IPS DF 19.7 (cell line): ENCODE measurements around the gene INA.

Experiments
- DNase-seq: peaks from one replicate; pipeline ENCODE4 v3.0.0-alpha.2; 2013; ENCODE audit warnings: low read depth, low spot score

Gene INA

DNA sequence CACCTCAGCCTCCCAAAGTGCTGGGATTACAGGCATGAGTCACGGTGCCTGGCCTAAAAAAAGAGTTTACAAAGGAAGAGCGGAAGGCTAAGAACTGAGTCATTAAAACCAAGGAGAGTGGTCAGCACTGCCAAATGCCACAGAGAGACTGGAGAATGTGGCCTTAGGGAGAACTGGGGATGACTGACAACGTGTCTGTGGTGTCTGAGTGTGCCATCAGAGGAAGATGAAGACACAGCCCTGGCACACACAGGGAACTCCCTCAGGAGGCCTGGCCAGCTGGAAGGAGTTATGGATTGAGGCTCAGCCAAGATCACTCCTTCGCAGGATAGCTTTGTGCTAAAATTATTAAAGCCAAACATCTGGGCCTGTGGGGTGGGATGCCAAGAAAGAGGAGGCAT lies 3.9 kb upstream of the INA start:
- DNase-seq: no peak

- no peak for DNase-seq
Measured at GRCh38 chr10:103276251-103276895, 565 bp upstream of the INA start.

DNA sequence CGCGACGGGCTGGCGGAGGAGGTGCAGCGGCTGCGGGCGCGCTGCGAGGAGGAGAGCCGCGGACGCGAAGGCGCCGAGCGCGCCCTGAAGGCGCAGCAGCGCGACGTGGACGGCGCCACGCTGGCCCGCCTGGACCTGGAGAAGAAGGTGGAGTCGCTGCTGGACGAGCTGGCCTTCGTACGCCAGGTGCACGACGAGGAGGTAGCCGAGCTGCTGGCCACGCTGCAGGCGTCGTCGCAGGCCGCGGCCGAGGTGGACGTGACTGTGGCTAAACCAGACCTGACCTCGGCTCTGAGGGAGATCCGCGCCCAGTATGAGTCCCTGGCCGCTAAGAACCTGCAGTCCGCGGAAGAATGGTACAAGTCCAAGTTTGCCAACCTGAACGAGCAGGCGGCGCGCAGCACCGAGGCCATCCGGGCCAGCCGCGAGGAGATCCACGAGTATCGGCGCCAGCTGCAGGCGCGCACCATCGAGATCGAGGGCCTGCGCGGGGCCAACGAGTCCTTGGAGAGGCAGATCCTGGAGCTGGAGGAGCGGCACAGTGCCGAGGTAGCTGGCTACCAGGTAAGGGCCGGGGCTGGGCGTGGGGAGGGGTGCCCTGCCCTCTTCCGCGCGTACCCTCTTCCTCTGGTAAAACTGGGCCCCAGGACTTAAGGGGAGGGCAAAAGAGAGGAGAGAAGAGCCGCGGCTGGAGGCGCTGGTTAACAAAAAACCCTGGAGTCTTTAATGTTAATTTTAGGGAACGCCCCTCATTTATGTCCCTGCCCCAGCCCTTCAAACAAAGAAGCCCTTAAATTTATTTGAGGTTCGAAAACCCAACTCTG lies 987 bp downstream of the INA start:
- DNase-seq: no peak

GRCh38 chr10:103278537-103278823 lies 1.5 kb downstream of the INA start:
- no peak for DNase-seq

DNA sequence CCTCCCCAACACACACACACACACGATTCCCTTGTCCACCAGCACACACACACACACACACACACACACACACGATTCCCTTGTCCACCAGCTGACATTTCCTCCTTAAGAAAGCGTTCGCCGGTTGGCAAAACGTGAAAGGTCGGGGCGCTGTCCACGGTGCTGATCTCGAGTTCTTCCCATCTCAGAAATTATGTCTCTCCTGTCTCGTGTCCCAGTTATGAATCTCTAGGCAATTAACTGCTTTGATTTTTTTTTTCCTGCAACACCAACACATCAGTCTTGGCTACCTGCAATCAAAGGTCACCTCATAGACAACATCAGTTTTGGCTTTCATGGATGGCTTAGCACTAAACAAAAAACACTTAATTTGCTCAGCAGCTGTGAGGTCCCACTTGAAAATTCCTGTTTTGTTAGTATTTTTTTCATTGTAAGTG lies 1.9 kb downstream of the INA start:
- DNase-seq: no peak

- no peak for DNase-seq
Measured at GRCh38 chr10:103280031-103280430, 3.1 kb downstream of the INA start.

DNA sequence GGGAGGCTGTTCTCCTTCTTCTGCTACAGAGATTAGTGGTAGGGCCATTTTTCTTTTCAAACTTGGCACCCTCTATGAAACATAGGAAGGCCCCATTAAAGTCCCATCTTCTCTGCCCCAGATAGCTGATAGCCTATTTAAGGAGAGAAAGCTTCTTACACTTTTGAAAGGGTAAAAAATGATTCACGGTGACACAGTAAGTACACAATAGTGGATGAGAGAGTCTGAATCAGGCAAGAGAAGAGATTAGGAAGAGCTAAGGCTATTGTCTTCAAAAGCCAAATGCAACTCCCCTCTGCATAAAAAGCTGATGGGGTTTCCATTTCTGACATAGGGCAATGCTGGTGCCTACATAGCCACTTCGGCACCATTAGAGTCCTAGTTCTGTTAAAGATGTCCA lies 3.6 kb downstream of the INA start:
- no peak for DNase-seq

DNA sequence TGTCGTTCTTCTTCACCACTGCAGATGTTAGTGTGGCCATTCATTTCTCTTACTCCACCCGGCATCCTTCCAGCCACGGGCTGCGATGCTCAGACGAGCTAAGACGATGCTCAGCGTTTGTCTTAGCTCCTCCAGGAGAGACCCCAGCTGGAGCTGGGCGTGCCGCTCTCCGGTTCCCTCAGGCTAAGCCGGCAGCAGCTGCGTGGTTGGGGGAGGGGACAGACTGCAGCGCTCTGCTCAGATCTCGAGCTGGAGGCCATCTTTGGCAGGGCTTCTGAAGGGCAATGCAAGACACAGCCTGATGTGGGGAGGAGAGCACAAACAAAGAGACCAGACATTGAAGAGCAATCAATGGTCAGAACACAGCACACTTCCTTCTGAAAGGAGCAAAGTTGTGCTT lies 4.8 kb downstream of the INA start:
- DNase-seq: peak; percentile 87

- no peak for DNase-seq
Measured at GRCh38 chr10:103282961-103283360, 6.0 kb downstream of the INA start.

GRCh38 chr10:103284170-103284569 lies 7.2 kb downstream of the INA start:
- DNase-seq: no peak

DNA sequence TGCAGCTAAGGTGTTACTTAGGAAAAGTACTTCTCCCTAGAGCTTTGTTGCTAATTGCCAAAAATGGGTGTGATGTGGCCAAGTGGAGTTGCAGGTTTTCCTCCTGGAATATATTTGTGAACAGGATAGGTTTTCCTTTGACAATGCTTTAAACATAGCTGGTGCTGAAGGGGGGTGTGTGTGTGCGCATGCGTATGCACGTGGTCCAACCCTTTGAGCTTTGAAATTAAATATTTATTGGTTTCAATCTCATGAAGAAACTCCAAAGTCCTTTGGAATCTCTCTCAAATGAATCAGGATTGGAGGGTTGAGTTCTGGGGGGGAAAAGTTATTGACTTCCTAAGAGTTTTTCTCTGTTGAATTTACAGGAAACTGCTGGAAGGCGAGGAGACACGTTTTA lies 11.1 kb downstream of the INA start:
- no peak for DNase-seq

DNA sequence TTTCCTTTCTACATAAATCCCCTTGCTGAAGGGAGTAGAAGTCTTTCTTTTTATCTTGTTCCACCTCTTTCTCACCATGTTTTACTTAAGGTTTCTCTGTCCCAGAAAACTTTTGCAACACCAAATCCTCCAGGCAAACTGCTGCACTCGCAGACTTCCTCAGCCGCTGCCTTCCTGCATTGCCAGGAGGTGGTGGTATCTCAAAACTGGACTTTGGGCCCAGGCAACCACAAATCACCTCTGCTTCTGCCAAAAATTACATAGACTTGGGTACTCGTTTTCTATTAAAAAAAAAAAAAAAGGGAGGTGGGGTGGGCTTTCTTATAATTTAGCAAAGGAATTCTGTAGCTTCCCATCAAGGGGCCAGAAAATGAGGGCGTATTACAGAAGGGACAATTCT lies 14.7 kb downstream of the INA start:
- DNase-seq: no peak

GRCh38 chr10:103295374-103296015 lies 18.6 kb downstream of the INA start:
- no peak for DNase-seq

DNA sequence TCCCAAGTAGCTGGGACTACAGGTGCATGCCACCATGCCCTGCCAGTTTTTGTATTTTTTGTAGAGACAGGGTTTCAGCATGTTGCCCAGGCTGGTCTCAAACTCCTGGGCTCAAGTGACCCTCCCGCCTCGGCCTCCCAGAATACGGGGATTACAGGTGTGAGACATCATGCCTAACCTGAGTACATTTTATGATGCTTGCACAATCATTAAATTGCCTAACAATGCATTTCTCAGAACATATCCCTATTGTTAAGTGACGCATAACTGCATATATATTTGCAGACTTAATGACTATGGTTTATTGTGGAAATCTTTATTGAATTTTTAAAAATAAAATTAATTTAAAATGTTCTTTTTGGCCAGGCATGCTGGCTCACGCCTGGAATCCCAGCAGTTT lies 30.7 kb downstream of the INA start:
- DNase-seq: no peak

DNA sequence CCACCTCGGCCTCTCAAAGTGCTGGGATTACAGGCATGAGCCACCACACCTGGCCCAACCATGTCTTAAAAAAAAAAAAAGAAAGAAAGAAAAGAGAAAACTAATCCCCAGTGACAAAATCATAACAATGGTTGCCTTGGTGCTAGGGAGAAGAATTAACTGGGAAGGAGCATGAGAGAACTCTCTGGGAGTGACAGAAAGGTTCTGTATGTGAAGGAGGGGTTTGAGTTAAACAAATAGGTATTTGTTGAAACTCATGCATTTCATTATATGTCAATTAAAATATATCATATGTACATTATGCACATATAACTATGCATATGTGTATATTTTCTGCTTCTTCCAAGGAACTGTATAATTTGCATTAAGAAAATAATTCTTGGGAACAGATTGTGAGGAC lies 33.3 kb downstream of the INA start:
- DNase-seq: no peak

DNA sequence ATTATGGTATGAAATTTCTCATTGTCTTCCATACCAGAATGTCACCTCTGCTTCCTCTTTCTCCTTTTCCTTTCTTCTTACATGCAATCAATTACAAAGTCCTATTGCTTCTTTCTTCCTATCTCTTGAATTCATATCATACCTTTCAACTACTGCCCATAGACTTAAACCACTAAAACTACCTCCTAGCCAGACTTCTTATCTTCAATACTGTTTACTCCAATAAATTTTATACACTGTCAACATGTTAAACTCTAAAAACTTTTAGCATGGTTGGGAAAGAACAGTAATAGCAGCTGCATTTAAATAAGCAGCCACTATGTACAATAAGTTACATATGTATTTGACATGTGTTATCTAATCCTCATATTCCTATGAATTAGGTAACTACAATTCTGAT lies 39.1 kb downstream of the INA start:
- no peak for DNase-seq

DNA sequence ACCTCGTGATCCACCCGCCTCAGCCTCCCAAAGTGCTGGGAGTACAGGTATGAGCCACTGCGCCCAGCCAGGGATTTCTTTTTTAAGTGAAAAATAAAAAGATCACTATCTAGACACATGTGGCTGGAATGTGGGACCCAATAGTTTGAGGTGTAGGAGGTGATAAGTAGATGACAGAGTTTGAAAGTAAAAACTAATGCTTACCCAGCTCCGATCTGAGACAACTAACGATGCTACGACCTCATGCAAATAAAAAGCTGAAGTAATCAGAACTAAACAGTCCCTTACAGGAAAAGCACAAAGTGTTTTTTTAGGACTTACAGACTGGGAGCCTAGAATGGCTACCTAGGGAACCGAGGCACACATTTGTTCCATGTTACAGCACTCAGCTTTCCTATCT lies 51.0 kb downstream of the INA start:
- DNase-seq: no peak

DNA sequence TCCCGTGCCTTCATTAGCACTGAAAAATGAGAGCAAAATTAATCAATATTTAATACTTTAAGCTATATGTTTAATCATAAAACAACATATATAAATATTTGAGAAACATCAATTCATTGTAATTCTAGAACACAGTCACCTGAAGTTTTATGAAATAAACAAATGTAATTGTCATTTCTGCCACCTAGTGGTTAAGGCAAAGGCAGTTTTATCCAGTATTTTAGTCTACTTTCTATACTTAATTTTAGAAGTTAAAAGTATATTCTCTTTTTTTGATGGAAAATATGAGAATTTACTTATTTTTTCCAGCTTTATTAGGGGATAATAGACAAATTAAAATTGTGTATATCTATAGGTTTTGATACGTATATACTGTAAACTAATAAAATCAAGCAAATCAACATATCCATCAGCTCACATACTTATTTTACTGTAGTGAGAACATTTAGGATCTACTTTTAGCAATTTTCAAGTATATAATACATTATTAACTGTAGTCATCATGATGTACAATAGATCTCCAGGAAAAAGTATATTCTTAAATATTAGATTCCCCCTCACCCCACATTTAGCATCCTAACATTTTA lies 57.1 kb downstream of the INA start:
- no peak for DNase-seq

- no peak for DNase-seq
Measured at GRCh38 chr10:103334567-103334966, 57.6 kb downstream of the INA start.

DNA sequence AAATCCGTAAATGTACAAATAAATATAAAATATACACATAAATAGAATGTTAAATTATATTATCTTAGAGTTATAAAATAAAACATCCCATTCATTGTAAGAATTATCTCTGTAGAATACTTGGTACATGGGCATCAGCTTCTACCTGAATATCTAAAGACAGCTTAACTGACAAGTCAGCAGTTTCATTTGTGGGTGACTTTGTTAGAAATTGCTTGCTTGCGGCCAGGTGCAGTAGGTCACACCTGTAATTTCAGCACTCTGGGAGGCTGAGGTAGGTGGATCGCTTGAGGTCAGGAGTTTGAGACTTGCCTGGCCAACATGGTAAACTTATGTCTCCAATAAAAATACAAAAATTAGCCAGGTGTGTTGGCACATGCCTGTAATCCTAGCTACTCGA lies 59.4 kb downstream of the INA start:
- DNase-seq: no peak
